ENCODE results near the gene SHISAL1.

The SHISAL1 gene

DNA sequence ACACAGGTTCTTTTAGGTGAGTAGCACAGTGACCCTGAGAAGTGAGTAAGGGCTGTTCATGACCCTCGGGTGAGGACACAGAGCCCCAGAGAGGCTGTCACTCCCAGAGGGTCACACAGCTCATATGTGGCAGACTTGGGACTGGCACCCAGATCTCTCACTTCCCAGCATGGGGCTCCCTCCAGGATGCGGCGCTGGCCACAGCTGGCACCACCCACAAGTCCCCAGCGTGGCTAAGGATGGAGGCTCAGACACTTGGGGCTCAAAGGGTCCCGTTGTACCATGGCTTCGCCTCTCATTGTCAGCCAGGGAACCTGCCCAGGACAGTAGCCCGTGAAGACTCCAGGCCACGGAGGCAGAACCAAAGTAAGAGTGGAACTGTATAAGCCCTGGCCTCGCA, 6.0 kb upstream of the SHISAL1 start:
- TF ChIP-seq POU2F2 (IDR thresholded peaks at IDR 0.05; ENCODE audit: low read depth, low read length), result no peak
- DNase-seq (ENCODE audit: insufficient read length, low spot score) (no peak), FAIRE-seq (no peak)

DNA sequence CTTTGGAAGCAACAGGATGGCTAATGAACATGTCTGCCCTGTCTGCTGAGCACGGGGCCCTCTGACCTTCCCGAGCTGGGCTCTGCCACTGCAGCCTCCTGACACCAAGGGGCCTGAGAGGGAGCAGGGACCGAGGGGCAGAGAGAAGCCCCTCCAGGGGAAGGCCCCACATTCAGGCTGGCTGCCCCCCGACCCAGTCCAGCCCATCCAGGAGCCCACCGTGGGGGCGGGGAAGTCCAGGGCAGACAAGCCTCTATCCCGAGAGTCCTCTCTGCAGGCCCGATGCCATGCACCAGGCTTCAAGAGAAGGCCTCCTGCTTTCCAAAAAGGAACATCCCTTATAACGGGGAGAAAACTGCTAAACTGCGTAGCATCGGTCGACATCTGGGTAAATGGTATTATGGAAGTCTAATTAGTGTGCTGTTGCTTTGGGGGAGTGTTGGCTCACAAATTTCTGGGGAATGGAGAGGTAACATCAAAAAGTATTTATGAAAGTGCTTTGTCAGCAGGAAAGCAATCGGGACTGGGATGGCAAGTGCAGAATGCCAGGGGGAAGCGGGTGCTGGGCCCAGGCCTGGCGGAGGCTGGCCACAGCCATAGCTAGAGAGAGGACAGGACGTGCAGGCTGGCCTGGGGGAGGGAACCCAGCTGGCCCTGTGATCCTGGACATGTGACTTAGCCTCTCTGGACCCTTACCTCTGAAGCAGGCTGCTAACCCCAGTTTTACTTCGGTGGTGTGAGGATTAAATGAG, 5.3 kb upstream of the SHISAL1 start:
- FAIRE-seq (no peak), DNase-seq (ENCODE audit: insufficient read length, low spot score) (no peak)
- TF ChIP-seq POLR2A (IDR thresholded peaks at IDR 0.05; ENCODE audit: low read depth, low read length) (no peak), PAX5 (IDR thresholded peaks at IDR 0.05; ENCODE audit: insufficient read depth, low read length, severe bottlenecking) (no peak), SPI1 (IDR thresholded peaks at IDR 0.05; ENCODE audit: low read depth, low read length) (no peak), POLR2AphosphoS5 (IDR thresholded peaks at IDR 0.05; ENCODE audit: low read depth, low read length) (no peak), TAF1 (IDR thresholded peaks at IDR 0.05; ENCODE audit: low read depth, low read length) (no peak), POU2F2 (IDR thresholded peaks at IDR 0.05; ENCODE audit: low read depth, low read length) (no peak)

DNA sequence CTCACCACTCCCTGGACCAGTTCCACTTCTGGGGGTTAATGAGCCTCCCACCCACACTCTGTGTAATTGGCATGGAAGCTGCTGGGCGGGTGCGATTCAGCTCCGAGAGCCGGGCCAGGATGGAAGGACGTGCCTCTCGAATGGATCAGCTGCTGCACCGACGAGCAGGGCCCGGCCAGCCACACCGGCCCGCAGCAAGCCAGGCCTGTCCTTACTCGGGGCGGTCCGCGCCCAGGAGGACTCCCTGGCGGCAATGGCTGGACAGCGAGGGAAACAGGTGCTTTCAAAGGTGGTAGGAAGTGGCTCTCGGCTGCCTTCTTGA, 4.3 kb upstream of the SHISAL1 start:
- no peak for FAIRE-seq
- no peak for TF ChIP-seq POU2F2 (IDR thresholded peaks at IDR 0.05; ENCODE audit: low read depth, low read length)
- TF ChIP-seq POLR2AphosphoS5 (IDR thresholded peaks at IDR 0.05; ENCODE audit: low read depth, low read length), result no peak
- no peak for TF ChIP-seq SPI1 (IDR thresholded peaks at IDR 0.05; ENCODE audit: low read depth, low read length)
- TF ChIP-seq POLR2A (IDR thresholded peaks at IDR 0.05; ENCODE audit: low read depth, low read length), result no peak
- no peak for TF ChIP-seq PAX5 (IDR thresholded peaks at IDR 0.05; ENCODE audit: insufficient read depth, low read length, severe bottlenecking)
- no peak for TF ChIP-seq TAF1 (IDR thresholded peaks at IDR 0.05; ENCODE audit: low read depth, low read length)
- no peak for DNase-seq (ENCODE audit: insufficient read length, low spot score)

DNA sequence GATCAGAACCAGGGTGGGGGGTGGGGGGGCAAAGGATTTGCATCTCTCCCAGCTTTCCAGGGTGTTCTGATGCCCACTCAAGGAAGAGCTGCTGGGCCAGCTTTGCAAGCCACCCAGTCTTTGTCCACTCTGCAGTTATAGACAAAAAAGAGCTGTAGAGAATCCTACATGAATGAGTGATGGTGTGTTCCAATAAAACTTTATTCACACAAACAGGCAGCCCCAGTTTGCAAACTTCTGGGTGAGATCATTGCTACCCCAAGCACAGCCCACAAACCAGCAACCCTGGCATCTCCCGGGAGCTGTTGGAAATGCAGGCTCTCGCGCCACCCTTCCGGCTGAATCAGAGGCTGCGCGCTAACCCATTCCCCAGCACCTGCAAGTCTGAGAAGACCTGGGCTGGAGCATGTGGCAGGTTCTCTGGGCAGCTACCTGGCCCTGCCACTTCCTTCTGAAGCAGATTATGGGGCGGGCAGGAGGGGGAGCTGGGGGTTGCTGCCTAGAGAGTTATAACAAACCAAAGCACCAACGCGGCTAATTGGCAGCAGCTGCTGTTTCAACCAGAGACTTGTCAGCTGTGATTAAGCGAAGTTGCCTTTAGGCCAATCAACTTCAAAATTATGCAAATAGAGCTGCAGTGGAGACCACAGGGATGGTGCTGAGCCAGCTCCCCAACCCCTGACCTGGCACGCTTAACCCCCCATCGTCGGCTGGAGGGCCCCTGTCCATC, 3.8 kb upstream of the SHISAL1 start:
- DNase-seq (ENCODE audit: insufficient read length, low spot score), result no peak
- FAIRE-seq, result no peak
- no peak for TF ChIP-seq POU2F2 (IDR thresholded peaks at IDR 0.05; ENCODE audit: low read depth, low read length)

DNA sequence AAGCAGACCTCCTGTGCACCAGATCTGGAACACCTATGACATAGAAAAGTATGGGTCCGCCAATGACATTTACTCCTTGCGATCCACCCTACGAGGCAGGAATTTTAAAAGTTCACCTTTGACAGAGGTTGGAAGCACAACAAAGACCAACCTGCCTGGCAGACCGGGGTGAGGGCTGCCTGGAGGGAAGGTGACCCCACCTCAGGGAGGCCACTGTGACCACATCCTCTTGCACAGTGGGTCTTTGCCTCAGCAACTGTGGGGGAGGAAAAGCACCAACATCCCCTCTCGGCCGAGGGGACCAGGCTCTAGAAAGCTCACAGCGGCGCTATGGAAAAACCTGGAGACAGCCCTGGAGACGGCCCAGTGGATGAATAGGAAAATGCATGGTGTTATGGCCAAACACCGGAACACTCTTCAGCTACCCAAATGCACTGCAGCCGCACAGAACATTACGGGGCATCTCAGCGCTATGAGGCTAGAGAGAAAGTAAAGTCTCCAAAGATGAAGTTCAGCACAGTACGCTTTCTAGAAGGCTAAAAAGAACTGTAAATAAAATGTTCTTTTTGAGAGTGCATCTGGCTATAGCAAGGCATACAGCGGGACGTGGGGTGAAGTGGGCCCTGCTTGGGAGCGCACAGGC, 1.8 kb upstream of the SHISAL1 start:
- TF ChIP-seq PAX5 (IDR thresholded peaks at IDR 0.05; ENCODE audit: insufficient read depth, low read length, severe bottlenecking) (no peak), TAF1 (IDR thresholded peaks at IDR 0.05; ENCODE audit: low read depth, low read length) (no peak), SPI1 (IDR thresholded peaks at IDR 0.05; ENCODE audit: low read depth, low read length) (no peak), POLR2AphosphoS5 (IDR thresholded peaks at IDR 0.05; ENCODE audit: low read depth, low read length) (no peak), POU2F2 (IDR thresholded peaks at IDR 0.05; ENCODE audit: low read depth, low read length) (no peak), POLR2A (IDR thresholded peaks at IDR 0.05; ENCODE audit: low read depth, low read length) (no peak)
- DNase-seq (ENCODE audit: insufficient read length, low spot score) (no peak), FAIRE-seq (no peak)

DNA sequence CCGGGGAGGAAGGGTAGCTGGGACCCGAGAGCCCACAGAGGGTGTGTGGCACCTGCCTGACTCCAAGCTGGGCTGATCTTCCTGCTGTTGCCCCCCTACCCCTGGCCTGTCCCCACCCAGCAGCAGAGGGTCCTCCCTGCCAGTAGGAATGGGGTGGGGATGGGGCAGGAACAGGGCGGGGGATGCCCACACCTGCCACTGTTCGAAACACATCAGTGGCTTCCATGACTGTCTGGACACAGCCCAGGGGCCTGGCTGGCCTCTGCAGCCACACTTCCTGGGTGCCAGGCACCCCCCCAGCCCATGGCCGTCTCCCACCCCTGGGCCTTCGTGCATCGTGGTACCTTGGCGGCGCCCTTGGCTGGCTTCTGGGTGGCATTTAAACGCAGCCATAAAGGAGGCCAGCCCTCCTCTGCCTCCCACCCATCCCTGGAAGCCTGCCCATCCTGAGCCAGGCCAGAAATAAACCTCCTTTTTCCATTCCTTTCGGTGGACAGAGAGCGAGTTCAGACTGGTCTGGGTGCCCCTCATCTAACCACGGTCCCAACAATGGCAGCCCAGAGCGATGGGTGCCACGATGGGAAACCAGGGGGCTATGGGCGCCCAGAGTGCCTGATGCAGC, 745 bp upstream of the SHISAL1 start:
- TF ChIP-seq POLR2AphosphoS5 (IDR thresholded peaks at IDR 0.05; ENCODE audit: low read depth, low read length), result no peak
- no peak for TF ChIP-seq POLR2A (IDR thresholded peaks at IDR 0.05; ENCODE audit: low read depth, low read length)
- TF ChIP-seq TAF1 (IDR thresholded peaks at IDR 0.05; ENCODE audit: low read depth, low read length), result no peak
- no peak for TF ChIP-seq POU2F2 (IDR thresholded peaks at IDR 0.05; ENCODE audit: low read depth, low read length)
- no peak for TF ChIP-seq SPI1 (IDR thresholded peaks at IDR 0.05; ENCODE audit: low read depth, low read length)
- no peak for TF ChIP-seq PAX5 (IDR thresholded peaks at IDR 0.05; ENCODE audit: insufficient read depth, low read length, severe bottlenecking)
- FAIRE-seq, result no peak

DNA sequence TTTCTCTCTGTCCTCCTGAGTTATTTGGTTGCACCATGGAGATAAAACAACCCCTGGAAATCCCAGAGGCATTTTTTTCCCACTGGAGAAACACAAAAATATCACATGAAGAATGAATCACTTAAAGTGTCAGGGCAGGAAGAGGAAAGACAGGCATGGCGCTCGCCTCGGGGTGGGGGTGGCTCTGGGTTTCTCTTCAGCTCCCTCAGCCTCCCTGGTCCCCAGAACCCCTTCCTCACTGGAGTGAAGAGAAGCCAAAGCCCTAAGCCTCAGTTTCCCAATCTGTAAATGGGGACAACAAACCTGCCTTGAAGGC, 938 bp downstream of the SHISAL1 start:
- FAIRE-seq, result no peak
- TF ChIP-seq POLR2AphosphoS5 (IDR thresholded peaks at IDR 0.05; ENCODE audit: low read depth, low read length), result no peak
- no peak for TF ChIP-seq POLR2A (IDR thresholded peaks at IDR 0.05; ENCODE audit: low read depth, low read length)
- no peak for TF ChIP-seq PAX5 (IDR thresholded peaks at IDR 0.05; ENCODE audit: insufficient read depth, low read length, severe bottlenecking)
- TF ChIP-seq SPI1 (IDR thresholded peaks at IDR 0.05; ENCODE audit: low read depth, low read length), result no peak
- no peak for TF ChIP-seq POU2F2 (IDR thresholded peaks at IDR 0.05; ENCODE audit: low read depth, low read length)
- no peak for TF ChIP-seq TAF1 (IDR thresholded peaks at IDR 0.05; ENCODE audit: low read depth, low read length)
- DNase-seq (ENCODE audit: insufficient read length, low spot score), result no peak

More for the DNA sequence above, 745 bp upstream of the SHISAL1 start:
- no peak for DNase-seq (ENCODE audit: insufficient read length, low spot score)

DNA sequence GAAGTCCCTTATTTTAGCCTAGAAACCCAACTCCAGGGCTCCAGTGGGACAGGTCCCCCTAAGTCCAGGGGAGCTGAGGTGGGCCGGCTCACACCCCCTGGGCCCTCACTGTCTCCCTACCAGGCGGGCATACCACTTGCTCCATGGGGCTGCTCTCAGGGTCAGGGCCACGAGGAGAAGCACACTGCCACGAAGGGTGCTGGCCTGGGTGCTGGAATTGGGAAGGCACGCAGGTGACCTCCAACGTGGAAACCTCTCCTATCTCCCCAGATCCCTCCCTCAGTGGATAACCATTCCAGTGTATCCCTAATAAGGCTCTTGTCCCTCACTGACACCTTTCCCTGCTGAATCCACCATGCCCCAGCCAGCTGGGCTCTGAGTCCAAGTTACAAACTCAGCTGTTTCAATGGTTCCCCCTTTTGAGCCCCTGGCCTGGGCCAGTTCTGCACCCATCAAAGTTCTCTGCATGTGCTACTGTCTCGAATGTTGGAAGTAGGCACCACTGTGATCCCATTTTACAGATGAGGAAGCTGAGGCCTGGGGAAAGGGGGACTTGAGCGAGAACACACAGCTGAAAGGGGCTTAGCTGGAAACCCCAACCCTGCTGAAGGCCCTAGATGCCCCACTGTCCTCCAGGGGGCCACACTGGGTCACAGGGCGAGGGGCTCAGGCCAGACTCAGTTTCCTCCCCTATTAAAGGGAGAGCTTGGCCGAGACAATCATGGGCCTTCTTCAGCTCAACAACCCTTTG, 1.5 kb downstream of the SHISAL1 start:
- FAIRE-seq (no peak), DNase-seq (ENCODE audit: insufficient read length, low spot score) (no peak)
- TF ChIP-seq POLR2AphosphoS5 (IDR thresholded peaks at IDR 0.05; ENCODE audit: low read depth, low read length) (no peak), POLR2A (IDR thresholded peaks at IDR 0.05; ENCODE audit: low read depth, low read length) (no peak), POU2F2 (IDR thresholded peaks at IDR 0.05; ENCODE audit: low read depth, low read length) (no peak), SPI1 (IDR thresholded peaks at IDR 0.05; ENCODE audit: low read depth, low read length) (no peak), PAX5 (IDR thresholded peaks at IDR 0.05; ENCODE audit: insufficient read depth, low read length, severe bottlenecking) (no peak), TAF1 (IDR thresholded peaks at IDR 0.05; ENCODE audit: low read depth, low read length) (no peak)

DNA sequence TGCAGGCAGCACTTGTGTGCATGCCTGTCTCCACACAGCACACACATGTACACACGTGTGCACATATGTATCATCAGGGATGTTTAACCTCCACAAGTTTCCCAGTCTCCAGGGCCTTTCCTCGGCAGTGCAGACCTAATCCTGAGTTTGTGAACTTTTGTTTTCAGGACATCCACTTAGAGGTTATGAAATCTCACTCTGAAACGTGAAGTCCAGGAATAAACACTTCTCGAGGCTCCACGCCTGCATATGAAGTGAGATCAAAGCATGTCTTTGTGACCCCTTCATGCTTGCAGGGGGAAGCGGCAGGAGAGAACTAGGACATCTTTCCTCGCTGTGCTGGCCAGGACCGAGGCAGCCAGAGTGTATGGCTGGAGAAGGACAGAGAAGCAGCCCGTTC, 3.1 kb downstream of the SHISAL1 start:
- TF ChIP-seq POLR2A (IDR thresholded peaks at IDR 0.05; ENCODE audit: low read depth, low read length) (no peak), TAF1 (IDR thresholded peaks at IDR 0.05; ENCODE audit: low read depth, low read length) (no peak)
- no peak for FAIRE-seq

More for the DNA sequence above, 3.1 kb downstream of the SHISAL1 start:
- no peak for DNase-seq (ENCODE audit: insufficient read length, low spot score)
